GM18502 (cell line): ENCODE measurements around the gene CLK1.

Experiments
- ATAC-seq: cut with Tn5 transposase; IDR thresholded peaks from one replicate; pipeline ENCODE4 v1.9.1; 2021; ENCODE audit warnings: mild to moderate bottlenecking; ENCODE audit not compliant: unreplicated experiment, poor library complexity

CLK1 gene

DNA sequence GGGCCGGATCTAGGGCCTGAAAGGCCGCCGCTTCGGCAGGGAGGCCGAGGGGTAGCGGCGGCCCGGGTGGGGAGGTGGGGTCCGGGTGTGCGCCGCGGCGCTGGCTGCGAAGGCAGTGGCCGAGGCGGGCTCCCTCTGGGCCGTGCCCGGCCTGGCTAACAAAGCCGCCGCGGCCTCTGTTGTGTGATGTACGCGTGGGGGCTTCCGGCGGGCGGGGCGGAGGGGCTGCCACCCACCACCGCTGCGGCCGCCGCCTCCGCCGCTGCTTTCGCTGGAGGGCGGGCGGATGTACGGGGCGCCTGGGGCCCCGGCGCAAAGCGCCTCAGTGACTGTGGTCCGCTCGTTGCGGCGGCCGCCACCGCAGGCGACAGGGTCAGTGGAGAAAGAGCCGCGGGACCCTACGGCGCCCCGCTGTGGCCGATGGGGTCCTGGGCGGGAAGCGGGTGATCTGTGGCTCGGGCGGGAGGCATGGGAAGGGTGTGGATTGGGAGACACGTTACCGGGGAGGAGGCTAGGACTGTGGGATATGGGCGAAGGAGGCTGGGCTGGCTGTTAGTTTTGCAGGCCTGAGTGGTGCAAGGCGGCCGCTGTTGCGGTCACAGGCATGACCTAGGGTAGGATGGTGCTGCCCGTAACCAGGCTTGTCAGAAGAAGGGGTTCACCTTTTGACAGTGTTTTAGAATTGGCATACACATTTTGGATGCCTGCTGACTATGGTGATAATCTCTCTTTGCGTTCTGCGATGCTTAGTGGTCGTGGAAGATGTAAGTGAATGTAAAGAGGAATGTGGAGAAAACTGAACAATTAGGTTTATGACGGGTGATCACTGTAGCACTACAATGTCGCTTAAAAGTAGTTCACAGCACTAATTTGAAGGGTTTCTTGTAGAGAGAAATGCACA, 52.1 kb downstream of the CLK1 start:
- peak; percentile 36 for ATAC-seq

- peak; percentile 78 for ATAC-seq
These were observed 52.9 kb downstream of the CLK1 start, which contains the start of gene BZW1 for GRCh38 chr2:200811333-200812121. BZW1 (plus strand) TSS chr2:200811910; CDS start chr2:200813218, 1,308 bp downstream.

- no peak for ATAC-seq
These were observed 53.5 kb downstream of the CLK1 start for GRCh38 chr2:200810998-200811332.

DNA sequence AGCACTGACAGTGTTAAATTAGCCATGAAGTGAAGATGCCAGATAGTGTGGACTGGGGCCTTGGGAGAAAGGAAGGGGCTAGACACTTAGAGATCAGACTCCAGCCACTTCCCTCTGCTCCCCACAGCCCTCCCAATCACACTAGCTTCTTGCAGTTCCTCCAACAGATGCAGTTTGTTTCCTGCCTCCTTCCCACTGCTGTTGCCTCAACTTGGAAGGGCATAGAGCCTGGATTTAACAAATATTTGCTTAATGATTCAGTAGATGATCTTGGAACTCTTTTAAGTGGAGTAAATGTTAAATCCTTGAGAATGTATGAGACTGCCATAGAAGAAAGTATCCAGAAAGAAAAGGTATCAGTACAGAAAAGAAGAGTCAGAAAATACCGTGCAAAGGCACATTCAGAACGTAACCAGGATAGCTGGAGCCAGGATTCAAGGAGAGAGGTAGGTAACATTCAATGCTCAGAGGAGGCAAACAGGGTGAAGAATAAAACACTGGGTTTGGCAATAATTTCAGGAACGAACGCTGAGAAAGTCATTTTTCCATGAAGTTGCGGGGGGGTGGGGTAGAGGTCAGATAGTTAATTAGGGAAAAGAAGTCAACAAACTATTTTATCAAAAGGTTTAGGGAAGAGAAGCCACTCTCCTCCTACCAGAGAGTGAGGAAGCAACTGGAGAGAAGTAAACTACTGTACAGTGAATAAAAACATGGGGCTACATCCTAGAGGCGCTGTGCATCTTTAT, 54.0 kb downstream of the CLK1 start:
- no peak for ATAC-seq

DNA sequence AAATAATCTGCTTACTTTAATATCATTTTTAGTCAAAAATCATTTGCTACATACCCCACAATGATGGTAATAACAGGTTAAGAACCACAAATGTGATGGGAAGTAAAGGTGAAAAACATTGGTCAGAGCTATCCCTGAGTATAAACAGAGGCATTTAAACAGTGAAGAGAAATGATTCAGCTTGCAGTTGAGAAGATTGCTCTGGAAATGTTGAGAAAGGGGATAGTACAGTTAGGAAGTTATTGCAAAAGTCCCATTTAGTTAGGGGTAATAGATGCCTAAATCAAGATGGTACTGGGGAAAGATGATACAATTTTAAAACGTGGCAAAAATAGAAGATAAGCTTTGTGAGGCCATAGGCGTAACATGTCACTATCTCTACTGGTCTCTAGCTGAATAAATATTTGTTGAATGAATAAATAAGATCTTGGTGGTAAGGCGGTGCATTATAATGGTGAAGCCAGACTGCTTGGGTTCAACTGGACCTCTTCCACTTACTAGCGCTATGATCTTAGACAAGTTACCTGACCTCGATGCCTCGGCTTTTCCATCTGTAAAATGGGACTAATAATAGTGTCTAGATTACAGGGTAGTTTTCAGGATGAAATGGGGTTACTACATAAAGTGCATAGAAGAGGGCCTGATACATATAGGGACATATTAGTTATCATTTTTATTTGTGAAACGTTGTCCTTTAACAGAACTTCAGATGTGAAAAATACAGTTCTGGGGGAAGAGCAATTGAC, 54.8 kb downstream of the CLK1 start:
- ATAC-seq, result no peak
